A673 (cell line): ENCODE measurements around the gene PRUNE2. TPM values are rescaled to one million over a fixed set of nuclear protein-coding genes. Genes with fewer than 3 reads are reported as not detected.

Source experiments
- BruUV-seq: library from RNA; stranded (reverse); fragments of 400-500 nt; replicated peaks from 2 replicates; lab custom pipeline; 2021; lab: Mats Ljungman, UMichigan
- CTCF ChIA-PET: fragments of 300-600 bp; sonication (Branson Sonifier 250); formaldehyde crosslinking; loops from one replicate; lab custom pipeline; 2022; ENCODE audit warnings: antibody characterized with exemption; lab: Charles Lee
- POLR2A ChIA-PET: fragments of 300-600 bp; sonication (Branson Sonifier 250); formaldehyde crosslinking; loops from one replicate; lab custom pipeline; 2022; ENCODE audit warnings: antibody characterized with exemption; ENCODE audit not compliant: low non-redundant PET; lab: Charles Lee
- DNase-seq: peaks from one replicate; pipeline ENCODE4 v3.0.0-alpha.2; 2015; ENCODE audit warnings: low spot score
- H3K27ac ChIP-seq: fragments of 200-600 bp; sonication (generic); 2 replicates; pipeline ENCODE4 v1.5.1; 2016; ENCODE audit warnings: mixed run types, low read depth, mild to moderate bottlenecking, mixed read lengths, antibody characterized with exemption, low read length; ENCODE audit not compliant: poor library complexity, severe bottlenecking
- H3K27me3 ChIP-seq: fragments of 200-600 bp; sonication (generic); replicated peaks from 2 replicates; pipeline ENCODE4 v1.6.1; 2017; ENCODE audit warnings: mixed run types, low read depth, mild to moderate bottlenecking, mixed read lengths, antibody characterized with exemption, low read length; ENCODE audit not compliant: insufficient read depth, poor library complexity
- H3K36me3 ChIP-seq: fragments of 200-600 bp; sonication (generic); 2 replicates; pipeline ENCODE4 v1.6.1; 2016; ENCODE audit warnings: mixed run types, mild to moderate bottlenecking, mixed read lengths, antibody characterized with exemption, low read length; ENCODE audit not compliant: insufficient read depth, poor library complexity, severe bottlenecking
- H3K4me1 ChIP-seq: fragments of 200-600 bp; sonication (generic); 2 replicates; pipeline ENCODE4 v1.6.1; 2017; ENCODE audit warnings: mixed run types, mild to moderate bottlenecking, mixed read lengths, antibody characterized with exemption, low read length; ENCODE audit not compliant: insufficient read depth, poor library complexity, severe bottlenecking
- H3K4me3 ChIP-seq: fragments of 200-600 bp; sonication (generic); 2 replicates; pipeline ENCODE4 v1.5.1; 2016; ENCODE audit warnings: low read depth, mixed run types, mild to moderate bottlenecking, mixed read lengths, low read length; ENCODE audit not compliant: poor library complexity, severe bottlenecking
- H3K9me3 ChIP-seq: fragments of 200-600 bp; sonication (generic); 2 replicates; pipeline ENCODE4 v1.6.1; 2016; ENCODE audit warnings: mixed run types, low read depth, mild to moderate bottlenecking, mixed read lengths, antibody characterized with exemption, low read length; ENCODE audit not compliant: poor library complexity, severe bottlenecking
- CTCF ChIP-seq: fragments of 300-800, 200-600 bp; sonication (generic); conservative IDR thresholded peaks from 2 replicates; pipeline ENCODE4 v1.5.1; 2017; ENCODE audit warnings: low read depth, mild to moderate bottlenecking, antibody characterized with exemption, low read length, moderate library complexity, mixed read lengths
- EZH2 ChIP-seq: fragments of 200-600 bp; sonication (generic); IDR thresholded peaks from 2 replicates; pipeline ENCODE4 v1.6.1; 2017; ENCODE audit warnings: borderline replicate concordance, low read depth, mild to moderate bottlenecking, mixed read lengths, antibody characterized with exemption, low read length; ENCODE audit not compliant: poor library complexity, severe bottlenecking
- intact Hi-C: fragments of 100-400 bp; cut with micrococcal nuclease; formaldehyde crosslinking; loops from one replicate; pipeline ENCODE4 v1.10.0; 2022; ENCODE audit not compliant: unreplicated experiment
- total RNA-seq: library from RNA; stranded (reverse); gene quantifications from 2 replicates; pipeline ENCODE4 v1.2.3, GENCODE V29; 2021

Gene PRUNE2
- total RNA-seq, 1 experiment from 2014 or later, result not detected

- no TSS peak for BruUV-seq
Measured at GRCh38 chr9:76701441-76702039, 204.4 kb downstream of the PRUNE2 start.

GRCh38 chr9:76700916-76701315 is 205.0 kb downstream of the PRUNE2 start:
- H3K27me3 ChIP-seq, result peaks cover 38% of the 10 kb centered on the region
- intact Hi-C loops, result loop anchor here (5.0 to 10.0 kb wide), 3 partner anchors 34 to 1514 kb away; no protein-coding TSS in a partner anchor

More at GRCh38 chr9:76701441-76702039, 204.4 kb downstream of the PRUNE2 start:
- Histone ChIP-seq H3K36me3 (no peaks in the 10 kb centered on the region), H3K9me3 (no peaks in the 10 kb centered on the region), H3K4me3 (no peak overlapping the region), H3K27ac (no peak overlapping the region), H3K4me1 (no peaks in the 10 kb centered on the region), H3K27me3 (peaks cover 41% of the 10 kb centered on the region)
- CTCF ChIA-PET, result no interaction called here
- POLR2A ChIA-PET, result no interaction called here
- TF ChIP-seq EZH2 (no peak), CTCF (no peak)
- DNase-seq, result peak; percentile 28
- intact Hi-C loops, result loop anchor here (5.0 to 10.0 kb wide), 3 partner anchors 34 to 1514 kb away; no protein-coding TSS in a partner anchor

GRCh38 chr9:76699971-76700370 is 205.9 kb downstream of the PRUNE2 start:
- BruUV-seq, result no TSS peak
- ChIA-PET CTCF (no interaction called here), POLR2A (no interaction called here)
- intact Hi-C loops, result loop anchor here (5.0 to 10.0 kb wide), 3 partner anchors 33 to 1513 kb away; no protein-coding TSS in a partner anchor
- no peaks in the 10 kb centered on the region for H3K4me1 ChIP-seq
- TF ChIP-seq CTCF (no peak), EZH2 (no peak)
- peaks cover 33% of the 10 kb centered on the region for H3K27me3 ChIP-seq
- DNase-seq, result no peak
- H3K27ac ChIP-seq, result no peak overlapping the region
- no peak overlapping the region for H3K4me3 ChIP-seq
- H3K36me3 ChIP-seq, result no peaks in the 10 kb centered on the region
- no peaks in the 10 kb centered on the region for H3K9me3 ChIP-seq

More at GRCh38 chr9:76700916-76701315, 205.0 kb downstream of the PRUNE2 start:
- H3K4me1 ChIP-seq, result no peaks in the 10 kb centered on the region
- H3K9me3 ChIP-seq, result no peaks in the 10 kb centered on the region
- no peak overlapping the region for H3K27ac ChIP-seq
- BruUV-seq, result no TSS peak
- POLR2A ChIA-PET, result no interaction called here
- CTCF ChIA-PET, result no interaction called here
- no peak for TF ChIP-seq EZH2
- no peak for TF ChIP-seq CTCF
- no peak for DNase-seq
- no peaks in the 10 kb centered on the region for H3K36me3 ChIP-seq
- H3K4me3 ChIP-seq, result no peak overlapping the region
